Endodermal cell (in vitro differentiated cells): ENCODE data around the gene OR2T4. TPM values are rescaled to one million over a fixed set of nuclear protein-coding genes. Genes with fewer than 3 reads are reported as not detected.
A peak's percentile ranks its signal among the peaks of the same experiment; 100 is the strongest.

Experiments
- DNase-seq: peaks from one replicate; pipeline ENCODE4 v3.0.0-alpha.2; 2017
- H3K27ac ChIP-seq: 2 replicates; pipeline ENCODE4 v1.5.1; 2013; ENCODE audit warnings: mild to moderate bottlenecking, low read depth, low read length, moderate library complexity
- H3K27me3 ChIP-seq: 2 replicates; pipeline ENCODE4 v1.6.1; 2013; ENCODE audit warnings: mild to moderate bottlenecking, low read length, moderate library complexity; ENCODE audit not compliant: insufficient read depth, control insufficient read depth, poor library complexity, severe bottlenecking
- H3K36me3 ChIP-seq: 2 replicates; pipeline ENCODE4 v1.7.0; 2013; ENCODE audit warnings: mild to moderate bottlenecking, low read length, moderate library complexity; ENCODE audit not compliant: control insufficient read depth, insufficient read depth
- H3K4me1 ChIP-seq: one replicate; pipeline ENCODE4 v1.7.0; 2013; ENCODE audit warnings: low read length; ENCODE audit not compliant: control insufficient read depth, insufficient read depth
- H3K4me3 ChIP-seq: 2 replicates; pipeline ENCODE4 v1.5.1; 2013; ENCODE audit warnings: mild to moderate bottlenecking, low read length, moderate library complexity
- H3K9ac ChIP-seq: 2 replicates; pipeline ENCODE4 v1.6.1; 2013; ENCODE audit warnings: mild to moderate bottlenecking, low read length, moderate library complexity; ENCODE audit not compliant: poor library complexity, severe bottlenecking; ENCODE audit errors: extremely low read depth
- H3K9me3 ChIP-seq: 2 replicates; pipeline ENCODE4 v1.6.1; 2013; ENCODE audit warnings: mild to moderate bottlenecking, low read length, moderate library complexity; ENCODE audit not compliant: control insufficient read depth
- H3K27ac Mint-ChIP-seq: 2 replicates; pipeline ENCODE4 v1.8.0; 2020; ENCODE audit warnings: mixed read lengths
- H3K27me3 Mint-ChIP-seq: 2 replicates; pipeline ENCODE4 v1.8.0; 2021; ENCODE audit warnings: mild to moderate bottlenecking, mixed read lengths; ENCODE audit not compliant: insufficient read depth
- H3K36me3 Mint-ChIP-seq: 2 replicates; pipeline ENCODE4 v1.8.0; 2020; ENCODE audit warnings: low read depth, mixed read lengths
- H3K4me1 Mint-ChIP-seq: 2 replicates; pipeline ENCODE4 v1.8.0; 2020; ENCODE audit warnings: mixed read lengths
- H3K4me3 Mint-ChIP-seq: 2 replicates; pipeline ENCODE4 v1.8.0; 2020; ENCODE audit warnings: mild to moderate bottlenecking, moderate library complexity, mixed read lengths
- H3K9me3 Mint-ChIP-seq: 2 replicates; pipeline ENCODE4 v1.8.0; 2020; ENCODE audit warnings: mild to moderate bottlenecking, mixed read lengths
- WGBS, 2 experiments: methylation state at CpG; one replicate each; pipeline versions ENCODE4 v1.1.5 to v1.1.7; 2013; ENCODE audit warnings: missing lambda C conversion rate in 2 of 2, mixed read lengths in 1 of 2; ENCODE audit not compliant: insufficient coverage in 1 of 2, insufficient read length in 1 of 2; 5-methylcytosine and 5-hydroxymethylcytosine counted together
- total RNA-seq, 2 donors: library from RNA; stranded (reverse); fragmentation: NEBNext Ultra II Directional in 1 of 2; extraction: Animal tissue kit (Norgen Biotek cat#: 25700) in 1 of 2; gene quantifications; 2 replicates in 1 of 2; 3 replicates in 1 of 2; pipeline ENCODE4 v1.2.1, GENCODE V29; 2021
- TF ChIP-seq, protein P1 (sequence below): fragments of 200-600 bp; sonication (generic); conservative IDR thresholded peaks from 2 replicates; pipeline ENCODE4 v1.5.0; 2021; ENCODE audit warnings: antibody characterized with exemption, mild to moderate bottlenecking

OR2T4 gene
- total RNA-seq, 2 donors from 2014 or later, result not detected

DNA sequence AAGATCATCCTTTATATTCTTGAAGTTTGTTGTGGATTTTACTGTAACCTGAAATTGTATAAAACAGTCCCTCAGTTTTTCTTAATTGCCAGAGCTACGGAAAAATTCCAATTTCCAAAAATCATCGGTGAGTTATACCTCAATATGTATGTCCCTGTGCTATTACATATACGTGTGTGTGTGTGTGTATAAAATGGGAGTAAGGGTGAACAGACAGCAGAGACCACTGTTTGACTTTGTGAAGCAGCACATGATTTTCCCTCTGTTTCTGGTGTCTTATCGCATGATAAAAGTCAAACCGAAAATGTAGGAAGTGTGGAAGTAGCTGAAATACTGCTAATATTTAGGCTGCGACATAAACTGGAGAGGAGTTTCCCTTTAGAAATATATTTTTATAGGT lies 42.6 kb downstream of the OR2T4 start:
- Mint-ChIP-seq H3K4me3 (no peak overlapping the region), H3K27me3 (no peaks in the 10 kb centered on the region), H3K4me1 (no peaks in the 10 kb centered on the region), H3K36me3 (no peaks in the 10 kb centered on the region), H3K27ac (no peak overlapping the region), H3K9me3 (peaks cover 78% of the 10 kb centered on the region)
- Histone ChIP-seq H3K4me1 (no peaks in the 10 kb centered on the region), H3K36me3 (no peaks in the 10 kb centered on the region), H3K27ac (no peak overlapping the region), H3K9ac (no peak overlapping the region), H3K27me3 (no peaks in the 10 kb centered on the region), H3K9me3 (peaks cover 89% of the 10 kb centered on the region), H3K4me3 (peak overlapping the region; percentile 63)
- 73 to 77% methylated on average over 3 to 6 of the region's 6 CpGs for WGBS, 2 experiments
- no peak for DNase-seq
- TF ChIP-seq, protein P1, sequence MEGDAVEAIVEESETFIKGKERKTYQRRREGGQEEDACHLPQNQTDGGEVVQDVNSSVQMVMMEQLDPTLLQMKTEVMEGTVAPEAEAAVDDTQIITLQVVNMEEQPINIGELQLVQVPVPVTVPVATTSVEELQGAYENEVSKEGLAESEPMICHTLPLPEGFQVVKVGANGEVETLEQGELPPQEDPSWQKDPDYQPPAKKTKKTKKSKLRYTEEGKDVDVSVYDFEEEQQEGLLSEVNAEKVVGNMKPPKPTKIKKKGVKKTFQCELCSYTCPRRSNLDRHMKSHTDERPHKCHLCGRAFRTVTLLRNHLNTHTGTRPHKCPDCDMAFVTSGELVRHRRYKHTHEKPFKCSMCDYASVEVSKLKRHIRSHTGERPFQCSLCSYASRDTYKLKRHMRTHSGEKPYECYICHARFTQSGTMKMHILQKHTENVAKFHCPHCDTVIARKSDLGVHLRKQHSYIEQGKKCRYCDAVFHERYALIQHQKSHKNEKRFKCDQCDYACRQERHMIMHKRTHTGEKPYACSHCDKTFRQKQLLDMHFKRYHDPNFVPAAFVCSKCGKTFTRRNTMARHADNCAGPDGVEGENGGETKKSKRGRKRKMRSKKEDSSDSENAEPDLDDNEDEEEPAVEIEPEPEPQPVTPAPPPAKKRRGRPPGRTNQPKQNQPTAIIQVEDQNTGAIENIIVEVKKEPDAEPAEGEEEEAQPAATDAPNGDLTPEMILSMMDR, result no peak

DNA sequence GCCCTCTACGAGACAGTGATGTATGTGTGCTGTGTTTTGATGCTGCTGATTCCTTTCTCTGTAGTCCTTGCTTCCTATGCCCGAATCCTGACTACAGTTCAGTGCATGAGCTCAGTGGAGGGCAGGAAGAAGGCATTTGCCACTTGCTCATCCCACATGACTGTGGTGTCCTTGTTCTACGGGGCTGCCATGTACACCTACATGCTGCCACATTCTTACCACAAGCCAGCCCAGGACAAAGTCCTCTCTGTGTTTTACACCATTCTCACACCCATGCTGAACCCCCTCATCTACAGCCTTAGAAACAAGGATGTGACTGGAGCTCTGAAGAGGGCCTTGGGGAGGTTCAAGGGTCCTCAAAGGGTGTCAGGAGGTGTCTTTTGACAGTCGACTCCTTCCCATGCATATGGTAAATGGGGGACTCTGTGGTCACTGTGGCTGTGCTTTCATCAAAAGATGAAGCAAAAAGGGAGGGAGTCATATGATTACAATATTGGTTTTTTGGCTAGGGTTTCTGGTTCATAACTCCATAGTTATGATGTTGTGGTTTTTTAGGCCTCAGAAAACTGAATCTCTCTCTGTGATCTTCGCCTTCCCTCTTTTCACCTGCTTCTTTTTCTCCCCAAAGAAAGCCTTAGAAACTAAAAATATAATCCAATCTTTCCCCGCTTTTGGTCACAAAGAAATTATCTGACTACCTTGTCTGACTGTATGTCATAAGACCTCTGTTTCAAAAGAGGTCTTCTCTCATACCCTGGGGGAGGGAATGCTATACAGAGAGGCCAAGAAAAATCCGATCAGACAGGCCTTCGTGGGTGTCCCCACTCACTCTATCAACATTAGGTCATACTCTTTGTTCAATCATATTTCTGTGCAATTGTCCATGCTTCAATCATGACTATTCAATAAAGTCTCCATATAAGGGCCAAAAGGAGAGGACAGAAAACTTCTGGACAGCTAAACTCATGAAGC lies 45.5 kb downstream of the OR2T4 start:
- Mint-ChIP-seq H3K9me3 (peaks cover 79% of the 10 kb centered on the region), H3K4me3 (no peak overlapping the region), H3K36me3 (no peaks in the 10 kb centered on the region), H3K27ac (no peak overlapping the region), H3K27me3 (no peaks in the 10 kb centered on the region), H3K4me1 (no peaks in the 10 kb centered on the region)
- DNase-seq, result no peak
- H3K27ac ChIP-seq, result no peak overlapping the region
- H3K9me3 ChIP-seq, result peaks cover 91% of the 10 kb centered on the region
- TF ChIP-seq, protein P1, result no peak
- H3K9ac ChIP-seq, result no peak overlapping the region
- no peaks in the 10 kb centered on the region for H3K27me3 ChIP-seq
- no peaks in the 10 kb centered on the region for H3K36me3 ChIP-seq
- 50 to 63% methylated on average over 4 to 8 of the region's 8 CpGs for WGBS, 2 experiments
- peak overlapping the region; percentile 40 for H3K4me3 ChIP-seq
- H3K4me1 ChIP-seq, result no peaks in the 10 kb centered on the region

Other genes starting within 250 kb of the OR2T4 start
- gene OR2M5, start 216.5 kb upstream of the OR2T4 start, total RNA-seq, result not detected
- not detected for gene OR2M2, start 186.8 kb upstream of the OR2T4 start, total RNA-seq
- gene OR2M3, start 164.4 kb upstream of the OR2T4 start, total RNA-seq, result not detected
- not detected for gene OR2M4, start 130.2 kb upstream of the OR2T4 start, total RNA-seq
- gene OR2T33, start 83.7 kb upstream of the OR2T4 start, total RNA-seq, result not detected
- not detected for gene OR2T12, start 58.2 kb upstream of the OR2T4 start, total RNA-seq
- gene OR2M7, start 37.1 kb upstream of the OR2T4 start, total RNA-seq, result not detected
- not detected for gene OR14C36, start 12.9 kb upstream of the OR2T4 start, total RNA-seq
- not detected for gene OR2T6, start 14.1 kb downstream of the OR2T4 start, total RNA-seq
- not detected for gene OR2T1, start 41.4 kb downstream of the OR2T4 start, total RNA-seq
- gene OR2T2, start 84.0 kb downstream of the OR2T4 start, total RNA-seq, result not detected
- not detected for gene OR2T3, start 111.7 kb downstream of the OR2T4 start, total RNA-seq
- not detected for gene OR2T5, start 126.9 kb downstream of the OR2T4 start, total RNA-seq
- gene OR2G6, start 146.4 kb downstream of the OR2T4 start, total RNA-seq, result not detected
- not detected for gene OR2T29, start 201.1 kb downstream of the OR2T4 start, total RNA-seq
- gene OR2T34, start 213.1 kb downstream of the OR2T4 start, total RNA-seq, result not detected
- gene OR2T10, start 236.0 kb downstream of the OR2T4 start, total RNA-seq, result not detected